ENCODE data around the gene TSKU.

Gene TSKU

GRCh38 chr11:76844511-76844910 is 61.4 kb downstream of the TSKU start:
- DNase-seq, result no peak

GRCh38 chr11:76845069-76845468 is 61.9 kb downstream of the TSKU start:
- DNase-seq, result no peak

- DNase-seq, result no peak
Observed at GRCh38 chr11:76846441-76846840, 63.3 kb downstream of the TSKU start.
